A673 (cell line): ENCODE data around the gene PER2.

Experiments used
- EZH2 ChIP-seq: fragments of 200-600 bp; sonication (generic); IDR thresholded peaks from 2 replicates; pipeline ENCODE4 v1.6.1; 2017; ENCODE audit warnings: borderline replicate concordance, low read depth, mild to moderate bottlenecking, mixed read lengths, antibody characterized with exemption, low read length; ENCODE audit not compliant: poor library complexity, severe bottlenecking
- TF ChIP-seq, protein P1 (sequence below): fragments of 300-800, 200-600 bp; sonication (generic); conservative IDR thresholded peaks from 2 replicates; pipeline ENCODE4 v1.5.1; 2017; ENCODE audit warnings: low read depth, mild to moderate bottlenecking, antibody characterized with exemption, low read length, moderate library complexity, mixed read lengths

DNA sequence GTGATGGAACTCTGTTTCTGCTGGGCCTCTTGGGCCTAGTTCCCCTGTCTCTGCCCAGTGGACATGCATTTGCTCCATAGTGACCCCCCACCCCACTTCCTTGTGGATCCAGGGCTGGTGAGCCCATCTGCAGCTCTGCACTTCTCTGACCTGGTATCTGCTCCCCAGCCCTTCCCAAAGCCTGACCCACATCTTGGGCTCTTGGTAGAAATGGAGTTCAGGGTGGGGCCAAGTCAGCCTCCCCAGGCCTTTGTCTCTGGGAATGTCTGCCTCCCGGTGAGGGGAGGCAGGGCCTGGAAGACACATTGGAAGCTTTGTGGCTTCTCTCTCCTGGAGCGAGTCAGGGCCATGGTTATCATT lies 25.6 kb upstream of the PER2 start:
- no peak for TF ChIP-seq EZH2
- TF ChIP-seq, protein P1, sequence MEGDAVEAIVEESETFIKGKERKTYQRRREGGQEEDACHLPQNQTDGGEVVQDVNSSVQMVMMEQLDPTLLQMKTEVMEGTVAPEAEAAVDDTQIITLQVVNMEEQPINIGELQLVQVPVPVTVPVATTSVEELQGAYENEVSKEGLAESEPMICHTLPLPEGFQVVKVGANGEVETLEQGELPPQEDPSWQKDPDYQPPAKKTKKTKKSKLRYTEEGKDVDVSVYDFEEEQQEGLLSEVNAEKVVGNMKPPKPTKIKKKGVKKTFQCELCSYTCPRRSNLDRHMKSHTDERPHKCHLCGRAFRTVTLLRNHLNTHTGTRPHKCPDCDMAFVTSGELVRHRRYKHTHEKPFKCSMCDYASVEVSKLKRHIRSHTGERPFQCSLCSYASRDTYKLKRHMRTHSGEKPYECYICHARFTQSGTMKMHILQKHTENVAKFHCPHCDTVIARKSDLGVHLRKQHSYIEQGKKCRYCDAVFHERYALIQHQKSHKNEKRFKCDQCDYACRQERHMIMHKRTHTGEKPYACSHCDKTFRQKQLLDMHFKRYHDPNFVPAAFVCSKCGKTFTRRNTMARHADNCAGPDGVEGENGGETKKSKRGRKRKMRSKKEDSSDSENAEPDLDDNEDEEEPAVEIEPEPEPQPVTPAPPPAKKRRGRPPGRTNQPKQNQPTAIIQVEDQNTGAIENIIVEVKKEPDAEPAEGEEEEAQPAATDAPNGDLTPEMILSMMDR, result no peak
